Breast epithelium (tissue), 3 donors: ENCODE results near the gene POLR2H.

Source experiments
- CTCF ChIP-seq, 3 donors: fragments of 450-650 bp; IDR thresholded peaks; one replicate each; pipeline ENCODE4 v1.5.1; 2016 to 2017; ENCODE audit warnings: antibody characterized with exemption in 3 of 3, mild to moderate bottlenecking in 3 of 3, moderate library complexity in 3 of 3
- POLR2A ChIP-seq: fragments of 450-650 bp; IDR thresholded peaks from one replicate; pipeline ENCODE4 v1.6.1; 2016; ENCODE audit warnings: antibody characterized with exemption, mild to moderate bottlenecking, moderate library complexity
- POLR2AphosphoS5 ChIP-seq, 3 donors: sonication (generic); formaldehyde crosslinking; IDR thresholded peaks; one replicate each; pipeline ENCODE4 v1.6.1; 2017; ENCODE audit warnings: antibody characterized with exemption in 3 of 3

- TF ChIP-seq CTCF (IDR thresholded peaks at IDR 0.05) (no peak), POLR2A (no peak), POLR2AphosphoS5 (IDR thresholded peaks at IDR 0.05) (no peak)
Measured at GRCh38 chr3:184333190-184333589, 28.3 kb upstream of the POLR2H start.
